Measurements from ENCODE around the gene SLX1A.
"Not testable (repeated sequence)": the region's sequence is repeated elsewhere in the genome, so short reads cannot be mapped to it uniquely, and the experiment has no call there.

The SLX1A gene

GRCh38 chr16:30168746-30169145 lies 24.9 kb upstream of the SLX1A start:
- H3K9me3 ChIP-seq (ENCODE audit: control insufficient read depth, insufficient read depth, low read length); H3K9ac ChIP-seq (ENCODE audit: low read depth, low read length); H3K36me3 ChIP-seq (ENCODE audit: control insufficient read depth, insufficient read depth, low read length); H3K4me1 ChIP-seq (ENCODE audit: control insufficient read depth, insufficient read depth, low read length); H3K4me3 ChIP-seq (ENCODE audit: low read depth, low read length); H3K27me3 ChIP-seq (ENCODE audit: control insufficient read depth, insufficient read depth, low read length): not testable (repeated sequence)

GRCh38 chr16:30169416-30169815 lies 24.3 kb upstream of the SLX1A start:
- H3K36me3 ChIP-seq (ENCODE audit: control insufficient read depth, insufficient read depth, low read length); H3K9ac ChIP-seq (ENCODE audit: low read depth, low read length); H3K27me3 ChIP-seq (ENCODE audit: control insufficient read depth, insufficient read depth, low read length); H3K4me3 ChIP-seq (ENCODE audit: low read depth, low read length); H3K4me1 ChIP-seq (ENCODE audit: control insufficient read depth, insufficient read depth, low read length); H3K9me3 ChIP-seq (ENCODE audit: control insufficient read depth, insufficient read depth, low read length): not testable (repeated sequence)

GRCh38 chr16:30170145-30170544 lies 23.5 kb upstream of the SLX1A start:
- H3K9ac ChIP-seq (ENCODE audit: low read depth, low read length); H3K9me3 ChIP-seq (ENCODE audit: control insufficient read depth, insufficient read depth, low read length); H3K36me3 ChIP-seq (ENCODE audit: control insufficient read depth, insufficient read depth, low read length); H3K4me3 ChIP-seq (ENCODE audit: low read depth, low read length); H3K27me3 ChIP-seq (ENCODE audit: control insufficient read depth, insufficient read depth, low read length); H3K4me1 ChIP-seq (ENCODE audit: control insufficient read depth, insufficient read depth, low read length): not testable (repeated sequence)

DNA sequence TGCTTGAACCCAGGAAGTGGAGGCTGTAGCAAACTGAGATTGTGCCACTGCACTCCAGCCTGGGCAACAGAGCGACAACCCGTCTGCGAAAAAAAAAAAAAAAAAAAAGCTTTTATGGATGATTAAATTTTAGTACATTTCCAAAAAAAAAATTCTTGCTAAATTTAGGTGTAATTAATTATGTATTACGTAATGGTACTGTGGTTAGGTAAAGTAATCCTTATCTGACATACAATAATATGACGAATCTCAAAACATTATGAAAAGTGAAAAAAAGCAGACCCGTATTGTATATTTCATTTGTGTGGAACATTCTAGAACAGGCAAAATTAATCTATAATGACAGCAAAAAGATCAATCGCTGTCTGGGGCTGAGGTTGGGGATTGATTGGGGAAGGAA lies 20.6 kb upstream of the SLX1A start:
- no peak overlapping the region for H3K4me3 ChIP-seq (ENCODE audit: low read depth, low read length)
- H3K4me1 ChIP-seq (ENCODE audit: control insufficient read depth, insufficient read depth, low read length) = no peaks in the 10 kb centered on the region
- no peaks in the 10 kb centered on the region for H3K27me3 ChIP-seq (ENCODE audit: control insufficient read depth, insufficient read depth, low read length)
- no peaks in the 10 kb centered on the region for H3K36me3 ChIP-seq (ENCODE audit: control insufficient read depth, insufficient read depth, low read length)
- H3K9ac ChIP-seq (ENCODE audit: low read depth, low read length) = no peak overlapping the region
- H3K9me3 ChIP-seq (ENCODE audit: control insufficient read depth, insufficient read depth, low read length) = no peaks in the 10 kb centered on the region

- H3K4me3 ChIP-seq (ENCODE audit: low read depth, low read length); H3K9me3 ChIP-seq (ENCODE audit: control insufficient read depth, insufficient read depth, low read length); H3K27me3 ChIP-seq (ENCODE audit: control insufficient read depth, insufficient read depth, low read length); H3K4me1 ChIP-seq (ENCODE audit: control insufficient read depth, insufficient read depth, low read length); H3K36me3 ChIP-seq (ENCODE audit: control insufficient read depth, insufficient read depth, low read length); H3K9ac ChIP-seq (ENCODE audit: low read depth, low read length): not testable (repeated sequence)
These were observed 16.8 kb upstream of the SLX1A start for GRCh38 chr16:30176876-30177275.

DNA sequence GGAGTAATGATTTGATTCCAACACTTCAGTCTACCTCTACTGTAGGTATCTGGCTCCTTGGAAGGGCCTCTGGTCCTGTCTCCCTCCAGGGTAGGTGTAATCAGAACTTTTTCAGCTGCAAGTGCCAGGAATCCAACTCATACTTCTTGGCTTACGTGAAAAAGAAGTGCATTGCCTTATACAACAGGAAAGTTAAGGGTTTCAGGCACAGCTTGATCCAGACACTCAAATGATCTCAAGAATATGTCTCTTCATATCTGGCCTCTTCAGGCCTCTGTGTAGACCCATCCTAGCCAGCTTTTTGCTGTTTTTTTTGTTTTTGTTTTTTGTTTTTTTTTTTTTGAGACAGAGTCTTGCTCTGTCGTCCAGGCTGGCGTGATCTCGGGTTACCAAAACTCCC lies 14.5 kb upstream of the SLX1A start:
- Histone ChIP-seq H3K9ac (ENCODE audit: low read depth, low read length) (no peak overlapping the region), H3K4me1 (ENCODE audit: control insufficient read depth, insufficient read depth, low read length) (no peaks in the 10 kb centered on the region), H3K4me3 (ENCODE audit: low read depth, low read length) (no peak overlapping the region), H3K27me3 (ENCODE audit: control insufficient read depth, insufficient read depth, low read length) (peaks cover 6% of the 10 kb centered on the region), H3K36me3 (ENCODE audit: control insufficient read depth, insufficient read depth, low read length) (no peaks in the 10 kb centered on the region), H3K9me3 (ENCODE audit: control insufficient read depth, insufficient read depth, low read length) (no peaks in the 10 kb centered on the region)

GRCh38 chr16:30179931-30180330 lies 13.7 kb upstream of the SLX1A start:
- no peak overlapping the region for H3K9ac ChIP-seq (ENCODE audit: low read depth, low read length)
- H3K4me3 ChIP-seq (ENCODE audit: low read depth, low read length) = no peak overlapping the region
- H3K9me3 ChIP-seq (ENCODE audit: control insufficient read depth, insufficient read depth, low read length) = no peaks in the 10 kb centered on the region
- no peaks in the 10 kb centered on the region for H3K36me3 ChIP-seq (ENCODE audit: control insufficient read depth, insufficient read depth, low read length)
- H3K27me3 ChIP-seq (ENCODE audit: control insufficient read depth, insufficient read depth, low read length) = peaks cover 6% of the 10 kb centered on the region
- no peaks in the 10 kb centered on the region for H3K4me1 ChIP-seq (ENCODE audit: control insufficient read depth, insufficient read depth, low read length)

GRCh38 chr16:30180741-30181140 lies 12.9 kb upstream of the SLX1A start:
- Histone ChIP-seq H3K9me3 (ENCODE audit: control insufficient read depth, insufficient read depth, low read length) (no peaks in the 10 kb centered on the region), H3K27me3 (ENCODE audit: control insufficient read depth, insufficient read depth, low read length) (peaks cover 6% of the 10 kb centered on the region), H3K9ac (ENCODE audit: low read depth, low read length) (no peak overlapping the region), H3K36me3 (ENCODE audit: control insufficient read depth, insufficient read depth, low read length) (no peaks in the 10 kb centered on the region), H3K4me3 (ENCODE audit: low read depth, low read length) (no peak overlapping the region), H3K4me1 (ENCODE audit: control insufficient read depth, insufficient read depth, low read length) (no peaks in the 10 kb centered on the region)

DNA sequence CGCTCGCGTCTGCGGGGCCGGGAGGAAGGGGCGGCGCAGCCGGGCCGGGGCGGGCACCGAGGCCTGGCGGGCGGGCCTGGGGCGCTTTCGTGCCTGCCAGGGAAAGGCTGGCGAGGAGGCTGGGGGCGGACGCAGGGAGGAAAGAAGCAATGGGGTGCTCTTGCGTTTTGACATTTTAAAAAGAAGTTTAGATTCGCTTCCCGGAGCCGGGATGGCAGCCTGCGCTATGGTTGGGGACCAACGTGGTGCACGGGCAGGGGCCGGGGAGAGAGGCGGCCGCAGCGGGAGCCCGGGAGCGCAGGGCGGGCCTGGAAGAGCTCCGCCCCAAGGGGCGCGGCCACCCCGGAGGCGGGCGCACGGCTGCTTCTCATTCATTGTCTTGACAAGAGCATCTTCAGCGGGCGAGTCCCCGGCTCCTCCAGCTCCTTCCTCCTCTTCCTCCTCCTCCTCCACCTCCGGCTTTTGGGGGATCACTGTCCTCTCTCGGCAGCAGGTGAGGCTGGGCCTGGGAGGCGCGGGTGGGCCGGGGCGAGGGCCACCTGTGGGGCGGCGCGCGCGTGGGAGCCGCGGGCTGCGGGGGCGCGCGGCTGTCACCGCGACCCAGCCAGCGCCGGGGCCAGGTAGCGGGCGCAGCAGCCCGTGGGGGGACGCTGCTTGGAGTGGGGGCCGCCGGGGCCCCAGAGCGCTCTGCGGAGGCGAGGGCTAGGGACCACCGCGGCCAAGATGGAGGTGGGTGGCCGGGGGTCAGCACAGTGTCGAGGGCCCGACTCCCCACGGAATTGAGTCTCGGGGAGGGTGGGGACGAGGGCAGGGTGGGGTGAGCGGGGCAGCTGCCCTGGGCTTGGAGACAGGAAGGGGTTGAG lies 10.2 kb upstream of the SLX1A start, which contains the start of gene CORO1A:
CORO1A (plus strand) TSS at position 370 of the 863 bp plus-strand sequence. CDS start 1,608 bp downstream, outside the sequence.
- Histone ChIP-seq H3K4me1 (ENCODE audit: control insufficient read depth, insufficient read depth, low read length) (no peaks in the 10 kb centered on the region), H3K4me3 (ENCODE audit: low read depth, low read length) (peak within 1 kb of the TSS; percentile 71), H3K9me3 (ENCODE audit: control insufficient read depth, insufficient read depth, low read length) (no peaks in the 10 kb centered on the region), H3K36me3 (ENCODE audit: control insufficient read depth, insufficient read depth, low read length) (no peaks in the 10 kb centered on the region), H3K9ac (ENCODE audit: low read depth, low read length) (no peak within 1 kb of the TSS), H3K27me3 (ENCODE audit: control insufficient read depth, insufficient read depth, low read length) (peaks cover 6% of the 10 kb centered on the region)

DNA sequence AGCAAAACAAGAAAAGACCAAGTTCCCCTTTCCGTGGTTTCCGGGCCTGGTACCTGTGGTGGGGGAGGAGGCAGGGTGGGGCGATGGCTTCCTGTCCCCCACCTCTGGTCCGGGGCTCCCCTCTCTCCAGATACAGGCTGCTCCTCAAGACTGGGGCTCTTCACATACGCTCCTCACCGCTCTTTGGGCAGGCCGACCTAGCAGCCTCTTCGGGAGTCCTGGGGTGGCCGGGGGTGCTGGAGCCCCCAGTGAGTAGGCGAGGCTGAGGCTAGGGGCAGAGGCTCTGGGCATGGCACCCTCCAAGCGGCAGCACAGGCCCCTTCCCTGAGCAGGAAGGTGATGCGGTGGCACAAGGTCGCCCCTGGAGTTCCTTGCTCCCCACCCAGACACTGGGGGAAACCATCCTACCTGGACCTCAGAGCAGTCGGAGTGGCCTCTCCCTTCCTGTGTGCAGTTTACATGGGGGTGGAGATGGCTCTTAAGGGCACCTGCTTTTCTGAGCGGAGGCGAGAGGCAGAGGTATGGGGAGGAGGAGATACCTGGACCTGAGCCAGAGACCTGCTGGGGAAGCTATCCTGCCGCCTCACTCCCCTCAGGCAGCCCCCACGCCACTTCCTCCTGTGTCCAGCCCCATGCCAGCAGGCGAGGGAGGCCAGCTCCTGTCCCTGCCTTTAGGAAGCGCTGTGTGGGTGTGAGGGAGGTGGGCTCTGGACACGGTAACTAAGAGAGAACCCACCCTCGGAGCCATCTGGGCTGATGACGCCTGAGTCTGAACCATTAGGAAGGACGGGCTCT lies 9.4 kb upstream of the SLX1A start:
- Histone ChIP-seq H3K36me3 (ENCODE audit: control insufficient read depth, insufficient read depth, low read length) (no peaks in the 10 kb centered on the region), H3K9ac (ENCODE audit: low read depth, low read length) (no peak overlapping the region), H3K9me3 (ENCODE audit: control insufficient read depth, insufficient read depth, low read length) (no peaks in the 10 kb centered on the region), H3K27me3 (ENCODE audit: control insufficient read depth, insufficient read depth, low read length) (peaks cover 6% of the 10 kb centered on the region), H3K4me3 (ENCODE audit: low read depth, low read length) (peak overlapping the region; percentile 28), H3K4me1 (ENCODE audit: control insufficient read depth, insufficient read depth, low read length) (no peaks in the 10 kb centered on the region)

DNA sequence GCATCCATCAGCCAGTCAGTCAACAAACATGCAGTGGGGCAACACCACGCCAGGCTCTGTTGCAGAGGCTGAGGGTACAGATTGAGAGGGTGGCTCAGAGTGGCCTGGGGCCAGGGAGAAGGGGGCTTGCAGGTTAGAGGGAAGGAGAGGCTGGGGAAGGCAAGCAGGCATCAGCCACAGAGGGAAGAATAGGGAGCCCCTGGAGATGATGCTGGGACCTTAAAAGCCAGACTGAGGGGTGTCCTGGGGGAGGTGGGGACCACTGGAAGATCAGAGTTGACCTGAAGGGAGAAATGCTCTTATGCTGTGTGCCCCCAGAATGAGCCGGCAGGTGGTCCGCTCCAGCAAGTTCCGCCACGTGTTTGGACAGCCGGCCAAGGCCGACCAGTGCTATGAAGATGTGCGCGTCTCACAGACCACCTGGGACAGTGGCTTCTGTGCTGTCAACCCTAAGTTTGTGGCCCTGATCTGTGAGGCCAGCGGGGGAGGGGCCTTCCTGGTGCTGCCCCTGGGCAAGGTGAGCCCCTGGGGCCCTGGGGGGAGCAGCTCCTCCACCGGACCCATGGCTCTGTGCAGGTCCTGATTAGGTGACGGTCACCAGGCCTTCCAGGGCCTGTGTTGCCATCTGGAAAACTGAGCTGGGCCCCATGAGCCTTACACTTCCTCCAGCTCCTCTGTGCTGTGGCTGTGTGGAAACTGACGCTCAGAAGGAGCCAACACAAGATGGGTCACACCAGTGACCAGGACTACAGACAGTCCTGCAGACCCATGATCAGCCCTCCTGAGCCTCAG lies 8.6 kb upstream of the SLX1A start:
- Histone ChIP-seq H3K4me3 (ENCODE audit: low read depth, low read length) (no peak overlapping the region), H3K27me3 (ENCODE audit: control insufficient read depth, insufficient read depth, low read length) (peaks cover 6% of the 10 kb centered on the region), H3K9me3 (ENCODE audit: control insufficient read depth, insufficient read depth, low read length) (no peaks in the 10 kb centered on the region), H3K4me1 (ENCODE audit: control insufficient read depth, insufficient read depth, low read length) (no peaks in the 10 kb centered on the region), H3K9ac (ENCODE audit: low read depth, low read length) (no peak overlapping the region), H3K36me3 (ENCODE audit: control insufficient read depth, insufficient read depth, low read length) (no peaks in the 10 kb centered on the region)
